ENCODE data around the gene MCM8. TPM values are rescaled to one million over a fixed set of nuclear protein-coding genes. Genes with fewer than 3 reads are reported as not detected.

The MCM8 gene
- total and polyA plus RNA-seq, 7 experiments from 2014 or later: 0.29 to 22.7 (median 5.1) TPM

- no peak overlapping the region for H3K27ac Mint-ChIP-seq
- H3K4me1 ChIP-seq (ENCODE audit: control insufficient read depth in 2 of 2, insufficient read depth in 2 of 2, low read length in 2 of 2): no peaks in the 10 kb centered on the region
- no peaks in the 10 kb centered on the region for H3K9me3 Mint-ChIP-seq
- peaks cover 0 to 24% (median 0%) of the 10 kb centered on the region in 3 experiments for H3K36me3 ChIP-seq (ENCODE audit: control insufficient read depth in 2 of 3, insufficient read depth in 3 of 3, low read length in 3 of 3)
- ATAC-seq (no peak), DNase-seq (no peak)
- no peak overlapping the region for H3K27ac ChIP-seq (ENCODE audit: low read depth, low read length)
- CTCF ChIA-PET: no interaction called here
- intact Hi-C loops (cut with micrococcal nuclease): no loop called here
- H3K4me3 Mint-ChIP-seq: no peak overlapping the region
- H3K4me3 ChIP-seq (ENCODE audit: low read length): no peak overlapping the region
- no peaks in the 10 kb centered on the region for H3K27me3 Mint-ChIP-seq
- POLR2A ChIA-PET: no interaction called here
- peaks cover 12 to 31% (median 24%) of the 10 kb centered on the region in 5 donors for H3K36me3 Mint-ChIP-seq
- H3K4me1 Mint-ChIP-seq: no peaks in the 10 kb centered on the region
- no peaks in the 10 kb centered on the region for H3K27me3 ChIP-seq (ENCODE audit: control insufficient read depth in 2 of 2, insufficient read depth in 2 of 2, low read length in 2 of 2)
- no peaks in the 10 kb centered on the region for H3K9me3 ChIP-seq (ENCODE audit: control insufficient read depth in 2 of 3, low read length in 3 of 3)
These were observed 25.3 kb downstream of the MCM8 start for GRCh38 chr20:5975778-5976177.

DNA sequence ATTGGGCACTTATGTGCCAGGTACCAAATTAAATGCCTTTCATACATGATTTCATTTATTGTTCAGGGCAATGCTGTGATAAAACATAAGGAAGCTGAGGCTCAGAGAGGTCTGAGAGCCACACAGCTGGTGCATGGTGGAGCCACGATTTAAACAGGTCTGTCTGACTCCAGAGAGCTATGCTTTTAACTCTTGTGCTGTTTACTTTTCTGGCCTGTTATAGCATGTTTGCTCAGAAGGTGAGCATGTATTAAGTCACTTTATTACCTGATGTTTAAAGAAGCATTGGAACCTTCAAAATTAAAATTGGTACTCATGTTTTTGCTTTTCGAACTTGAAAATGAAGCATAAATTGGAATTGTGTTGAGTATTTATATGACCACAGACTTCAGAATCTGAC is 26.8 kb downstream of the MCM8 start:
- intact Hi-C loops (cut with micrococcal nuclease): no loop called here
- H3K27ac Mint-ChIP-seq: no peak overlapping the region
- H3K4me1 Mint-ChIP-seq: no peaks in the 10 kb centered on the region
- no peaks in the 10 kb centered on the region for H3K9me3 Mint-ChIP-seq
- Histone ChIP-seq H3K9me3 (ENCODE audit: control insufficient read depth in 2 of 3, low read length in 3 of 3) (no peaks in the 10 kb centered on the region), H3K4me3 (ENCODE audit: low read length) (no peak overlapping the region), H3K4me1 (ENCODE audit: control insufficient read depth in 2 of 2, insufficient read depth in 2 of 2, low read length in 2 of 2) (no peaks in the 10 kb centered on the region), H3K36me3 (ENCODE audit: control insufficient read depth in 2 of 3, insufficient read depth in 3 of 3, low read length in 3 of 3) (peaks cover 0 to 24% (median 0%) of the 10 kb centered on the region in 3 experiments), H3K27me3 (ENCODE audit: control insufficient read depth in 2 of 2, insufficient read depth in 2 of 2, low read length in 2 of 2) (no peaks in the 10 kb centered on the region), H3K27ac (ENCODE audit: low read depth, low read length) (no peak overlapping the region)
- CTCF ChIA-PET: no interaction called here
- peaks cover 12 to 31% (median 20%) of the 10 kb centered on the region in 5 donors for H3K36me3 Mint-ChIP-seq
- DNase-seq (no peak), ATAC-seq (no peak)
- POLR2A ChIA-PET: no interaction called here
- H3K27me3 Mint-ChIP-seq: no peaks in the 10 kb centered on the region
- H3K4me3 Mint-ChIP-seq: no peak overlapping the region

GRCh38 chr20:5977975-5978374 is 27.5 kb downstream of the MCM8 start:
- peaks cover 0 to 24% (median 0%) of the 10 kb centered on the region in 3 experiments for H3K36me3 ChIP-seq (ENCODE audit: control insufficient read depth in 2 of 3, insufficient read depth in 3 of 3, low read length in 3 of 3)
- DNase-seq (no peak), ATAC-seq (no peak)
- peak overlapping the region in 1 of 9 donors; percentile 21 for H3K27ac Mint-ChIP-seq
- ChIA-PET CTCF (interaction anchor here (0.6 kb wide), 1 partner anchor 465 kb away, joined by 4 read pairs; no protein-coding TSS in a partner anchor), POLR2A (no interaction called here)
- no peaks in the 10 kb centered on the region for H3K27me3 Mint-ChIP-seq
- H3K4me3 Mint-ChIP-seq: no peak overlapping the region
- H3K4me1 Mint-ChIP-seq: no peaks in the 10 kb centered on the region
- no peaks in the 10 kb centered on the region for H3K9me3 Mint-ChIP-seq
- H3K9me3 ChIP-seq (ENCODE audit: control insufficient read depth in 2 of 3, low read length in 3 of 3): no peaks in the 10 kb centered on the region
- H3K4me3 ChIP-seq (ENCODE audit: low read length): no peak overlapping the region
- H3K27me3 ChIP-seq (ENCODE audit: control insufficient read depth in 2 of 2, insufficient read depth in 2 of 2, low read length in 2 of 2): no peaks in the 10 kb centered on the region
- peaks cover 10 to 31% (median 20%) of the 10 kb centered on the region in 5 donors for H3K36me3 Mint-ChIP-seq
- intact Hi-C loops (cut with micrococcal nuclease): no loop called here
- H3K4me1 ChIP-seq (ENCODE audit: control insufficient read depth in 2 of 2, insufficient read depth in 2 of 2, low read length in 2 of 2): no peaks in the 10 kb centered on the region
- H3K27ac ChIP-seq (ENCODE audit: low read depth, low read length): no peak overlapping the region

GRCh38 chr20:5979801-5980200 is 29.3 kb downstream of the MCM8 start:
- Mint-ChIP-seq H3K4me3 (no peak overlapping the region), H3K9me3 (no peaks in the 10 kb centered on the region), H3K27me3 (no peaks in the 10 kb centered on the region), H3K36me3 (peaks cover 9 to 35% (median 20%) of the 10 kb centered on the region in 5 donors), H3K4me1 (no peaks in the 10 kb centered on the region), H3K27ac (no peak overlapping the region)
- peaks cover 0 to 17% (median 0%) of the 10 kb centered on the region in 3 experiments for H3K36me3 ChIP-seq (ENCODE audit: control insufficient read depth in 2 of 3, insufficient read depth in 3 of 3, low read length in 3 of 3)
- H3K27me3 ChIP-seq (ENCODE audit: control insufficient read depth in 2 of 2, insufficient read depth in 2 of 2, low read length in 2 of 2): no peaks in the 10 kb centered on the region
- no peaks in the 10 kb centered on the region for H3K4me1 ChIP-seq (ENCODE audit: control insufficient read depth in 2 of 2, insufficient read depth in 2 of 2, low read length in 2 of 2)
- DNase-seq (no peak), ATAC-seq (no peak)
- intact Hi-C loops (cut with micrococcal nuclease): no loop called here
- H3K27ac ChIP-seq (ENCODE audit: low read depth, low read length): no peak overlapping the region
- CTCF ChIA-PET: no interaction called here
- no peak overlapping the region for H3K4me3 ChIP-seq (ENCODE audit: low read length)
- POLR2A ChIA-PET: no interaction called here
- H3K9me3 ChIP-seq (ENCODE audit: control insufficient read depth in 2 of 3, low read length in 3 of 3): no peaks in the 10 kb centered on the region

- ChIA-PET POLR2A (interaction anchor here (0.6 to 1.0 kb wide), 2 partner anchors 16 to 46 kb away, joined by 3 to 4 read pairs; no protein-coding TSS in a partner anchor), CTCF (no interaction called here)
- no peak for DNase-seq
- Histone ChIP-seq H3K27me3 (ENCODE audit: control insufficient read depth in 2 of 2, insufficient read depth in 2 of 2, low read length in 2 of 2) (no peaks in the 10 kb centered on the region), H3K4me1 (ENCODE audit: control insufficient read depth in 2 of 2, insufficient read depth in 2 of 2, low read length in 2 of 2) (no peaks in the 10 kb centered on the region), H3K4me3 (ENCODE audit: low read length) (no peak overlapping the region), H3K27ac (ENCODE audit: low read depth, low read length) (no peak overlapping the region), H3K36me3 (ENCODE audit: control insufficient read depth in 2 of 3, insufficient read depth in 3 of 3, low read length in 3 of 3) (peaks cover 0 to 15% (median 0%) of the 10 kb centered on the region in 3 experiments), H3K9me3 (ENCODE audit: control insufficient read depth in 2 of 3, low read length in 3 of 3) (no peaks in the 10 kb centered on the region)
- H3K27ac Mint-ChIP-seq: no peak overlapping the region
- peaks cover 9 to 36% (median 21%) of the 10 kb centered on the region in 5 donors for H3K36me3 Mint-ChIP-seq
- H3K27me3 Mint-ChIP-seq: no peaks in the 10 kb centered on the region
- ATAC-seq: no peak
- H3K4me1 Mint-ChIP-seq: peaks cover 0 to 2% (median under 1%) of the 10 kb centered on the region in 7 donors
- intact Hi-C loops (cut with micrococcal nuclease): no loop called here
- H3K4me3 Mint-ChIP-seq: no peak overlapping the region
- H3K9me3 Mint-ChIP-seq: no peaks in the 10 kb centered on the region
These were observed 30.5 kb downstream of the MCM8 start for GRCh38 chr20:5980720-5981538.

GRCh38 chr20:5987383-5987782 is 36.9 kb downstream of the MCM8 start:
- no peak overlapping the region for H3K27ac ChIP-seq (ENCODE audit: low read depth, low read length)
- H3K4me1 ChIP-seq (ENCODE audit: control insufficient read depth in 2 of 2, insufficient read depth in 2 of 2, low read length in 2 of 2): no peaks in the 10 kb centered on the region
- no peaks in the 10 kb centered on the region for H3K9me3 ChIP-seq (ENCODE audit: control insufficient read depth in 2 of 3, low read length in 3 of 3)
- H3K27me3 Mint-ChIP-seq: no peaks in the 10 kb centered on the region
- H3K27me3 ChIP-seq (ENCODE audit: control insufficient read depth in 2 of 2, insufficient read depth in 2 of 2, low read length in 2 of 2): no peaks in the 10 kb centered on the region
- peaks cover 4 to 30% (median 11%) of the 10 kb centered on the region in 5 donors for H3K36me3 Mint-ChIP-seq
- no peak overlapping the region for H3K27ac Mint-ChIP-seq
- ChIA-PET CTCF (interaction anchor here (0.6 to 1.0 kb wide), 2 partner anchors 21 to 59 kb away, joined by 3 read pairs; no protein-coding TSS in a partner anchor), POLR2A (interaction anchor here (0.6 kb wide), 1 partner anchor 9 kb away, joined by 4 read pairs; no protein-coding TSS in a partner anchor)
- H3K4me1 Mint-ChIP-seq: peaks cover 0 to 12% (median 7%) of the 10 kb centered on the region in 7 donors
- H3K4me3 ChIP-seq (ENCODE audit: low read length): no peak overlapping the region
- peaks cover 0 to 6% (median 0%) of the 10 kb centered on the region in 3 experiments for H3K36me3 ChIP-seq (ENCODE audit: control insufficient read depth in 2 of 3, insufficient read depth in 3 of 3, low read length in 3 of 3)
- ATAC-seq: no peak
- intact Hi-C loops (cut with micrococcal nuclease): no loop called here
- DNase-seq: no peak
- H3K4me3 Mint-ChIP-seq: no peak overlapping the region
- no peaks in the 10 kb centered on the region for H3K9me3 Mint-ChIP-seq
